GM18868 (cell line): ENCODE data around the gene DPY19L2.
"Not testable (repeated sequence)": the region's sequence is repeated elsewhere in the genome, so short reads cannot be mapped to it uniquely, and the experiment has no call there.

Experiments used
- ATAC-seq: cut with Tn5 transposase; IDR thresholded peaks from one replicate; pipeline ENCODE4 v1.9.1; 2021; ENCODE audit warnings: mild to moderate bottlenecking, moderate library complexity; ENCODE audit not compliant: unreplicated experiment

Gene DPY19L2

GRCh38 chr12:63668028-63668799, at the start of gene DPY19L2:
Gene DPY19L2, minus strand, starts transcription at chr12:63668493. Its CDS starts 100 bp downstream, at chr12:63668393.
- ATAC-seq = peak; percentile 88

GRCh38 chr12:63716891-63717290, 48.6 kb upstream of the DPY19L2 start:
- ATAC-seq = peak; percentile 28

GRCh38 chr12:63715107-63715625, 46.9 kb upstream of the DPY19L2 start:
- ATAC-seq = not testable (repeated sequence)

- ATAC-seq = peak; percentile 31
These were observed 46.1 kb upstream of the DPY19L2 start for GRCh38 chr12:63714409-63714808.

- peak; percentile 22 for ATAC-seq
These were observed 45.4 kb upstream of the DPY19L2 start for GRCh38 chr12:63713681-63714075.

GRCh38 chr12:63712979-63713680, 44.8 kb upstream of the DPY19L2 start:
- ATAC-seq = not testable (repeated sequence)

- ATAC-seq = peak; percentile 50
These were observed 44.2 kb upstream of the DPY19L2 start for GRCh38 chr12:63712376-63712974.

GRCh38 chr12:63711339-63711738, 43.0 kb upstream of the DPY19L2 start:
- not testable (repeated sequence) for ATAC-seq

GRCh38 chr12:63706336-63706735, 38.0 kb upstream of the DPY19L2 start:
- ATAC-seq = no peak

GRCh38 chr12:63699678-63700382, 31.5 kb upstream of the DPY19L2 start:
- peak; percentile 83 for ATAC-seq

- not testable (repeated sequence) for ATAC-seq
These were observed 30.7 kb upstream of the DPY19L2 start for GRCh38 chr12:63699011-63699410.

GRCh38 chr12:63690837-63691236, 22.5 kb upstream of the DPY19L2 start:
- not testable (repeated sequence) for ATAC-seq

- not testable (repeated sequence) for ATAC-seq
These were observed 20.8 kb upstream of the DPY19L2 start for GRCh38 chr12:63689141-63689540.

GRCh38 chr12:63686623-63687022, 18.3 kb upstream of the DPY19L2 start:
- not testable (repeated sequence) for ATAC-seq

- ATAC-seq = not testable (repeated sequence)
These were observed 17.5 kb upstream of the DPY19L2 start for GRCh38 chr12:63685789-63686188.

GRCh38 chr12:63682617-63683016, 14.3 kb upstream of the DPY19L2 start:
- not testable (repeated sequence) for ATAC-seq

- not testable (repeated sequence) for ATAC-seq
These were observed 12.5 kb upstream of the DPY19L2 start for GRCh38 chr12:63680758-63681157.

- not testable (repeated sequence) for ATAC-seq
These were observed 4.3 kb upstream of the DPY19L2 start for GRCh38 chr12:63672550-63672949.

- ATAC-seq = not testable (repeated sequence)
These were observed 1.6 kb upstream of the DPY19L2 start for GRCh38 chr12:63669936-63670335.

GRCh38 chr12:63669427-63669826, 1.1 kb upstream of the DPY19L2 start:
- ATAC-seq = not testable (repeated sequence)
